Activated T-cell treated with anti-CD3 and anti-CD28 coated beads for 24 hours (primary cell): ENCODE measurements around the gene MEGF11.
"Not testable (repeated sequence)": the region's sequence is repeated elsewhere in the genome, so short reads cannot be mapped to it uniquely, and the experiment has no call there.

Experiments
- DNase-seq: peaks from one replicate; pipeline ENCODE4 v3.0.0-alpha.2; 2020; ENCODE audit warnings: low read depth

MEGF11 gene

DNA sequence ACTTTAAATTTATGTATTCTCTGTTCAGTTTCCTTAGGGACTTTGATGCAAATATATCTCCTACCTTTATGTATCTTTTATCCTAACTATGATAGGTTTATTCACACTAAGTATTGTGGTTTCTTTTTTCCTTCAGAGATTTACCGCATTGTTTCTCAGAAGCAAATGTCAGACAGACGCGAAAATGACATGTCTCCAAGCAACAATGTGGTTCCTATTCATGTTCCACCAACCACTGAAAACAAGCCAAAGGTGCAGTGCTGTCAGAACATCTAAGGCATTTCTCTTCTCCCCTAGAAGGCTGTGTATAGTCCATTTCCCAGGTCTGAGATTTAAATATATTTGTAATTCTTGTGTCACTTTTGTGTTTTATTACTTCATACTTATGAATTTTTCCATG lies 366.0 kb downstream of the MEGF11 start:
- no peak for DNase-seq

DNA sequence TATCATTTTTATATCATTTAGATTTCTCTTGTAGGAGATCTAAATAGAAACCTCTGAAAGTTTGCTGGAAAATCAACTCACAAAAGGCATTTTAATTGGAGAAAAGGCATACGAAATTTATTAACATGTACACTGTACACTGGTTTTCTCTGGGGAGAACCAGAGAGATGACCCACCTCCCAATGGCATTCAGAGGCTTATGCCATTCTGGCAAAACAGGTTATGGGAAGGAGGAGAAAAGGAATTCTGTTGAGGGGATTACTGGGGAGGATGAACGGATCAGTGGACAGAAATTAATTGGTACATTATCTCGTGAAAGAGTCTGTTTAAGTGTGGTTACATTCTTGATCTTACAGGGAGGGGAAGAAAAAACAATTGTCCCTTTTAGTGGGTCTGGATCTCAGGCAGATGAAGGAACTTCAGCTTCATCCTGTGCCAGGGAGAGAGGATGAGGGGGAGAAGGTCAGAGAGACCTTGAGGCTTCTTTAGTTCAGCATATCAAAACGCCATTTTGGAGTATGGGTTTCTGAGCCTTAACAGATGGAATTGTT lies 367.8 kb downstream of the MEGF11 start:
- DNase-seq = no peak

DNA sequence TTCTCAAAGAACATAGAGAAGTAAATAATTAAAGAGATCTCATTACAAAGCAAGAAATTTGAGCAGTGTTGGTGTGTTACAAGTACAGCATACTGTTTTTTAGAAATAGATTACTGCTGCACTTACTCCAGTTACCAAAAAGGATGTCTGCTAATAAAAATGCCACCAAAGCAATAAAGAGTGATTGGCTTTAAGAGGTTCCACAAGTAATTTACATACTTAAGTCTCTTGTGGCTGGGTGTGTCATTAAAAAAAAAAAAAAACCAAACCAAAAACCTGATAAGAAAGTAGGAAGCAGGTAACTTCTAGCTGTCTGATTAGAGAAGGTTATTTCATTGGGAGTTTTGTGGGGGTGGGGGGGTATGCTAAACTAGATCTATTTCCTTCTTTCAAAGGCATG lies 369.0 kb downstream of the MEGF11 start:
- no peak for DNase-seq

GRCh38 chr15:65883571-65883970 lies 370.0 kb downstream of the MEGF11 start:
- no peak for DNase-seq

- DNase-seq = no peak
These were observed 371.6 kb downstream of the MEGF11 start for GRCh38 chr15:65881766-65882434.

DNA sequence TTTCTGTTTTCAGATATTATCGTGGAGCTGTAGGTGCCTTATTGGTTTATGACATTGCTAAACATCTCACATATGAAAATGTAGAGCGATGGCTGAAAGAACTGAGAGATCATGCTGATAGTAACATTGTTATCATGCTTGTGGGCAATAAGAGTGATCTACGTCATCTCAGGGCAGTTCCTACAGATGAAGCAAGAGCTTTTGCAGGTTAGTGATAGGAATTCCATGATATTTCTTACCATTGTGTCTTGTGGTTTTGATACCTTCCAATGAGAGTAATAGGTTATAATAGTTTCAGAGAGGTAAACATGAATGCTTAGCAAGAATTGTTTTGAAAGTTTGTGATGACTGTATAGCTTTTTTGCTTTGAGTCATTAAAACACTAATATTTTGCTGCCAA lies 375.8 kb downstream of the MEGF11 start:
- no peak for DNase-seq

- DNase-seq = no peak
These were observed 378.1 kb downstream of the MEGF11 start for GRCh38 chr15:65875458-65875857.

- no peak for DNase-seq
These were observed 380.3 kb downstream of the MEGF11 start for GRCh38 chr15:65873256-65873655.

- DNase-seq = not testable (repeated sequence)
These were observed 381.0 kb downstream of the MEGF11 start for GRCh38 chr15:65872596-65872995.

GRCh38 chr15:65871886-65872285 lies 381.7 kb downstream of the MEGF11 start:
- DNase-seq = not testable (repeated sequence)

- no peak for DNase-seq
These were observed 382.5 kb downstream of the MEGF11 start for GRCh38 chr15:65870889-65871533.

DNA sequence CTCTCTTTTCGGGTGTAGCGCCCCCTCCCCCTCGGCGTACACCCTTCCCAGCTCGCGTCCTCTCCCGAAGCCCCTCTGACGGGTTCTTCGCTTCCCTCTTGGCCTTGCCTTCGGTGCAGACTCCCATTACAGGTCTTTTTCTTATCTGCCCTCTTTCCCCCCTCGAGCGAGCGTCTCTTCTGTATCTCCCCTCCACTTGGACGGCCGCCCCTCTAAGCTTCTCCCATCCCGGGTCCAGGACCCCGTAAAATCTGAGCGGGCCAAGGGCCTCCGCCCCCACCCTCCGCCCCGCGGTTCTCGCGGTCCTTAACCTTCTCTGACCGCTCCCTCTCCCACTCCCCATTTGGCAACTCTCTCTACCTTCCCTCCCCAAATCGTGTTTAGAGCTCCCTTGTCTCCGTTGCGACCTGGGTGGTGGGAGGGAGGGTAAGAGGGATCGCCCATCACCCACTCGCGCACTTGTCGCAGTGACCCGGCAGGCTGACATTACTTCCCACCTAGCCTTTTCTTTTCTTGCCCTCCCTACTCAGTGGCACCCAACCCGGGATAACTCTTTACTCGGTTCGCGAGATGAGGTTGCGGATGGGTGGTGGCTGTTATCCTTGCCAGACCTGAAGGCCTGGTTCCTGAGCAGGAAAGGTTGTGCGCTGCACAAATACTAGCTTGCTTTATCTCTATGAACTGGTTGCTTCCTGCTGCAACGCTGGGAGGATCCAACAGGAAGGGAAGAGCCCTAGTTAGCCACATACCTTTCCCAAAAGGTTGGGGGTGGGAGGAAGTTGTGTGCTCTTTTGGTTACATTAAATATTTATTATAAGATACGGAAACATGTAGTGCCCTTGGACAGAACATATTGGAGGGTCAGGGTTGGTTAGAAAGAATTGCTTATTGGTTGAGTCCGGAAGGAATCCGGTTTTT lies 383.3 kb downstream of the MEGF11 start:
- no peak for DNase-seq

- peak; percentile 92 for DNase-seq
These were observed 384.2 kb downstream of the MEGF11 start, which contains the start of gene RAB11A for GRCh38 chr15:65869126-65869953. RAB11A (plus strand) TSS chr15:65869491; CDS start chr15:65869586, 95 bp downstream.

GRCh38 chr15:65868546-65869125 lies 384.9 kb downstream of the MEGF11 start:
- no peak for DNase-seq

DNA sequence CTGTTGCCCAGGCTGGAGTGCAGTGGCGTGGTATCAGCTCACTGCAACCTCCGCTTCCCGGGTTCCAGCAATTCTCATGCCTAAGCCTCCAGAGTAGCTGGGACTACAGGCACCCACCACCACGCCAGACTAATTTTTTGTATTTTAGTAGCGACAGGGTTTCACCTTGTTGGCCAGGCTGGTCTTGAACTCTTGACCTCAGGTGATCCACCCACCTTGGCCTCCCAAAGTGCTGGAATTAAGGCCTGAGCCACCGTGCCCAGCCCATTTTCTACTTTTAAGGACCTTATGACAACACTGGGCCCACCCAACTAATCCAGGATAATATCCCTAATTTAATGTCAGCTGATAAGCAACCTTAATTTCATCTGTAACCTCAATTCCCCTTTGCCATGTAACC lies 385.6 kb downstream of the MEGF11 start:
- not testable (repeated sequence) for DNase-seq

GRCh38 chr15:65867244-65867643 lies 386.3 kb downstream of the MEGF11 start:
- no peak for DNase-seq

DNA sequence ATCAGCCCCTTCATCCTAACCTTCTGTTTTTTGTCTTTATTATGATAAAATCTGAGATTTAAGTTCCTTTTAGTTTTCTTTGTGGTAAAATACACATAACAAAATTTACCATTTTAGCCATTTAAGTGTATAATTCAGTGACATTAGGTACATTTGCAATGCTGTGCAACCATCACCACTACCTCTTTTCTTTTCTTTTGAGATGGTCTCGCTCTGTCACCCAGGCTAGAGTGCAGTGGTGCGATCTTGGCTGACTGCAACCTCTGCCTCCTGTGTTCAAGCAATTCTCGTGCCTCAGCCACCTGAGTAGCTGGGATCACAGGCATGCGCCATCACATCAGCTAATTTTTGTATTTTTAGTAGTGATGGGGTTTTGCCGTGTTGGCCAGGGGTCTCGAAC lies 390.4 kb downstream of the MEGF11 start:
- no peak for DNase-seq

DNA sequence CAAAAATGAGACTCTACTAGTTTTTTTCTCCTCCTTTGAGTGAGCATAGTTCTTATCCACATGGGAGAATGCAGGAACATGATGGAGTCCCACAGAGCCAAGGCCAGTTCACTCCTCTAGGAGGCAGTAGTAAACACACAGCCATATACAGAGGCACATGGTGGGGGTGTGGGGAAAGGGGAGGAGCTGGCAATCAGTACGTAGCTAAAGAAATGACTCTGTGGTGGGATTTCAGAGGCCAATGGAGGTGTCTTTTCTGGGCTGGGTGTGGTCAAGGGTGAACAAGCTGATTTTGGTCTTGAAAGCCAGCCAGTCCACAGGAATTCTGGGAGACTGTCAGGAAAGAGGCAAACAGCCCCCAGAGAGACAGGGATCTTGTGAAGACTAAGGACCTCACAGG lies 390.9 kb downstream of the MEGF11 start:
- DNase-seq = peak; percentile 65

DNA sequence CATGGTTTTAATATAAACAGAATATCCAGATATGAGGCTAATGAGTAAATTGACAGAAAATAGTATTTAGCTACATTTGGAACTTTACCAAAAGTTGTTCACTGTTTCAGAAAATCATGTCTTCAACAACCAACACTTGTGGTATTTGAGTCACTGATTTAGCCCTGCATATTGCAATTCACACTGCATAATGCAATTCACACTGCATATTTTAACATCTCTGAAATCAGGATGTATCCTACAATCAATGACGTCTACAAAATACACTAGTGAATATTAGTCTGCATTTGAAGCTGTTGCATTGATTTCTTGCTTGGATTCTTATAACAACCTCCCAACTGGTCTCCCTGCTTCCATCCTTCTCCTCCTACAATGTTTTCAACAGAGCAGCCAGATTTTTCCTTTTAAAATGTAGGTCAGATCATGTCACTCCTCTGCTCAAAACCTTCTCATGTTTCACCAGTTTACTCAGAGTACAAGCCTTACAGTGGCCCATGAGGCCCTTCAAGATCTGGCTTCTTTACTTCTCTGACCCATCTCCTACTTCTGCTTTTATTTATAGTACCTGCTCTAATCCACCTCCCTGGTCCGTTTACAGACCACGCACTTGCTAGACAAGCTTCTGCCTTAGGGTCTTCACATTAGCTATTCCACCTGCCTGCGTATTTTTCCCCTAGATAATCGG lies 395.7 kb downstream of the MEGF11 start:
- no peak for DNase-seq

- peak; percentile 72 for DNase-seq
These were observed 396.6 kb downstream of the MEGF11 start for GRCh38 chr15:65856821-65857455.
